Trophoblast cell (in vitro differentiated cells and primary cell): ENCODE measurements around the gene STIMATE.

Experiments
- DNase-seq, 2 donors: peaks; one replicate each; pipeline ENCODE4 v3.0.0-alpha.2; 2016
- H2AFZ ChIP-seq: 2 replicates; pipeline ENCODE4 v1.6.1; 2013; ENCODE audit warnings: low read length, moderate library complexity, mild to moderate bottlenecking; ENCODE audit not compliant: insufficient read depth, poor library complexity
- H2AK5ac ChIP-seq: 2 replicates; pipeline ENCODE4 v1.6.1; 2013; ENCODE audit warnings: mild to moderate bottlenecking, low read length
- H2BK120ac ChIP-seq: 2 replicates; pipeline ENCODE4 v1.6.1; 2013; ENCODE audit warnings: low read length, mild to moderate bottlenecking, moderate library complexity; ENCODE audit not compliant: insufficient read depth, poor library complexity
- H2BK12ac ChIP-seq: 2 replicates; pipeline ENCODE4 v1.6.1; 2013; ENCODE audit warnings: mild to moderate bottlenecking, low read length, moderate library complexity
- H2BK5ac ChIP-seq: 2 replicates; pipeline ENCODE4 v1.6.1; 2013; ENCODE audit warnings: low read length, low read depth, moderate library complexity, mild to moderate bottlenecking; ENCODE audit not compliant: poor library complexity
- H3K14ac ChIP-seq: 2 replicates; pipeline ENCODE4 v1.6.1; 2013; ENCODE audit warnings: mild to moderate bottlenecking, low read length
- H3K18ac ChIP-seq: 2 replicates; pipeline ENCODE4 v1.6.1; 2013; ENCODE audit warnings: mild to moderate bottlenecking, low read length
- H3K23ac ChIP-seq: 2 replicates; pipeline ENCODE4 v1.6.1; 2013; ENCODE audit warnings: low read length
- H3K27ac ChIP-seq: 2 replicates; pipeline ENCODE4 v1.5.1; 2013; ENCODE audit warnings: low read depth, mild to moderate bottlenecking, inconsistent platforms, low read length, moderate library complexity
- H3K27me3 ChIP-seq: 2 replicates; pipeline ENCODE4 v1.6.1; 2013; ENCODE audit warnings: inconsistent platforms, mild to moderate bottlenecking, low read length, moderate library complexity; ENCODE audit not compliant: insufficient read depth
- H3K36me3 ChIP-seq, 2 experiments: 1 replicate in 1 of 2; 2 replicates in 1 of 2; pipeline ENCODE4 v1.6.1; 2013; ENCODE audit warnings: low read length in 2 of 2, mild to moderate bottlenecking in 2 of 2, moderate library complexity in 1 of 2; ENCODE audit not compliant: insufficient read depth in 2 of 2, control insufficient read depth in 1 of 2
- H3K4ac ChIP-seq: 2 replicates; pipeline ENCODE4 v1.6.1; 2013; ENCODE audit warnings: low read depth, mild to moderate bottlenecking, low read length, moderate library complexity
- H3K4me1 ChIP-seq, 2 experiments: 1 replicate in 1 of 2; 2 replicates in 1 of 2; pipeline ENCODE4 v1.6.1; 2013; ENCODE audit warnings: low read length in 2 of 2, mild to moderate bottlenecking in 2 of 2, moderate library complexity in 1 of 2; ENCODE audit not compliant: insufficient read depth in 2 of 2, control insufficient read depth in 1 of 2
- H3K4me2 ChIP-seq: 2 replicates; pipeline ENCODE4 v1.6.1; 2013; ENCODE audit warnings: inconsistent platforms, mild to moderate bottlenecking, low read length, moderate library complexity
- H3K4me3 ChIP-seq: 2 replicates; pipeline ENCODE4 v1.5.1; 2013; ENCODE audit warnings: mild to moderate bottlenecking, low read depth, low read length, inconsistent platforms
- H3K79me1 ChIP-seq: one replicate; pipeline ENCODE4 v1.6.1; 2013; ENCODE audit warnings: low read length
- H3K79me2 ChIP-seq: 2 replicates; pipeline ENCODE4 v1.6.1; 2013; ENCODE audit warnings: low read length, mild to moderate bottlenecking; ENCODE audit not compliant: control insufficient read depth, insufficient read depth, poor library complexity
- H3K9ac ChIP-seq: 2 replicates; pipeline ENCODE4 v1.6.1; 2013; ENCODE audit warnings: mild to moderate bottlenecking, low read length
- H3K9me3 ChIP-seq: 2 replicates; pipeline ENCODE4 v1.6.1; 2013; ENCODE audit warnings: low read depth, mild to moderate bottlenecking, control low read depth, inconsistent platforms, low read length; ENCODE audit not compliant: insufficient read depth
- H4K12ac ChIP-seq: 2 replicates; pipeline ENCODE4 v1.6.1; 2013; ENCODE audit warnings: low read depth, mild to moderate bottlenecking, low read length, moderate library complexity
- H4K8ac ChIP-seq: 2 replicates; pipeline ENCODE4 v1.6.1; 2013; ENCODE audit warnings: low read depth, mild to moderate bottlenecking, low read length, moderate library complexity
- H4K91ac ChIP-seq: one replicate; pipeline ENCODE4 v1.6.1; 2013; ENCODE audit warnings: low read depth, mild to moderate bottlenecking, low read length, moderate library complexity
- WGBS: extraction: QIAGEN DNeasy Blood & Tissue Kit; methylation state at CpG from one replicate; pipeline ENCODE4 v1.1.7; 2013; ENCODE audit warnings: missing lambda C conversion rate; ENCODE audit not compliant: insufficient read length, insufficient coverage; ENCODE audit errors: extremely low coverage; 5-methylcytosine and 5-hydroxymethylcytosine counted together

The STIMATE gene

DNA sequence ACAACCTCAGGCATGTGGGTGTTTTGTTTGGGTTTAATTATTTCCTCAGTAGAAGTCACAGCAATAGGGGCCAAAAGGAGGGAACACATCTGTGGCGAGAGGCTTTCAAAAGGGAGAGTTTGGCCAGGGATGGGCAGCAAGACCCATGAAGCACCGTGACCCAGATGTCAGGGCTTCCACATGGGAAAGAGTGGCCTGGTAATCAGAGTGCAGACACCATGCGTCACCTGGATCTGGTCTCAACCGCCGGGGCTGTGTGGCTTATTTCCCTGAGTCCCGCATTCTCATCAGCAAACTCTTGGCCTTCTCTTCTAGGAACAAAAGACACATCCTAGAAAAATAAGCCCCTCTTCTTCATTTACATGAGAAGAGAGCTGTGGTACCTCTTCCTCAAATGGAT is 50.1 kb downstream of the STIMATE start:
- H4K12ac ChIP-seq, result no peak overlapping the region
- H3K23ac ChIP-seq, result no peak overlapping the region
- no peak overlapping the region for H2BK120ac ChIP-seq
- no peak overlapping the region for H3K4me2 ChIP-seq
- H2BK5ac ChIP-seq, result no peak overlapping the region
- H4K8ac ChIP-seq, result no peak overlapping the region
- H4K91ac ChIP-seq, result no peak overlapping the region
- no peaks in the 10 kb centered on the region for H3K79me1 ChIP-seq
- H3K79me2 ChIP-seq, result no peaks in the 10 kb centered on the region
- H3K27ac ChIP-seq, result no peak overlapping the region
- no peak overlapping the region for H3K18ac ChIP-seq
- H3K4ac ChIP-seq, result no peak overlapping the region
- no peak overlapping the region for H2AFZ ChIP-seq
- H2BK12ac ChIP-seq, result no peak overlapping the region
- no peaks in the 10 kb centered on the region for H3K4me1 ChIP-seq
- peaks cover 2% of the 10 kb centered on the region for H3K9me3 ChIP-seq
- no peak overlapping the region for H3K9ac ChIP-seq
- H3K14ac ChIP-seq, result no peak overlapping the region
- H3K27me3 ChIP-seq, result no peaks in the 10 kb centered on the region
- no peak for DNase-seq
- peaks cover 7 to 15% of the 10 kb centered on the region in 2 experiments for H3K36me3 ChIP-seq
- no peak overlapping the region for H3K4me3 ChIP-seq
- WGBS, result no CpG with 5 or more reads among the region's 6 CpGs
- H2AK5ac ChIP-seq, result no peak overlapping the region

DNA sequence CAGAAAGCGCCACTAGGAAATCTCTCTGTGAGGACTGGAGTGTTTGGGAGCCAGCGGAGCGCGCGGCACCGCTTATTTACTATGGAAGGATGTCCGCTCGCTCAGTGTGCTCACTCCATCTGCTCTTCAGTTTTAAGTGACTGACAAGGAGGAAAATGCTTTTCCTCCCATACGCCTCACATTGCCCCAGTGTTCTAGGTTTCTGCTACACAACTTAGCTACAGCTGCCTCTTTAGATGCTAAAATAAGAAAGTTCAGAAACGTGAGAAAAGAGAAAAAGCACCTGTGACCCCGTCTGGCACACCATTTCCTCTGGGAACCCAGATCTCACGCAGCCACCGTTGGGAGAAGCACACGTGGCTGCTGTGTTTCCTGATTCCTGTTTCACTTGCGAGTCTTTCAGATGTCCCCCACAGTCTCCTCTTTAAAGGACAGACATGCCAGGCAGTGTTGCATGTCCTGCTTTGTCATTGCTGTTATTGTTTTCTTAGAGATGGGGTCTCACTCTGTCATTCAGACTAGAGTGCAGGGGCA is 50.8 kb downstream of the STIMATE start:
- DNase-seq, result no peak
- peaks cover 2% of the 10 kb centered on the region for H3K9me3 ChIP-seq
- H2AK5ac ChIP-seq, result no peak overlapping the region
- H2BK120ac ChIP-seq, result no peak overlapping the region
- no peak overlapping the region for H3K4me3 ChIP-seq
- no peak overlapping the region for H3K9ac ChIP-seq
- H4K12ac ChIP-seq, result no peak overlapping the region
- H3K4me2 ChIP-seq, result no peak overlapping the region
- peaks cover 3 to 15% of the 10 kb centered on the region in 2 experiments for H3K36me3 ChIP-seq
- H3K4ac ChIP-seq, result no peak overlapping the region
- no peaks in the 10 kb centered on the region for H3K4me1 ChIP-seq
- no peak overlapping the region for H3K23ac ChIP-seq
- no peaks in the 10 kb centered on the region for H3K79me2 ChIP-seq
- no peak overlapping the region for H4K8ac ChIP-seq
- no peak overlapping the region for H2AFZ ChIP-seq
- no peak overlapping the region for H3K27ac ChIP-seq
- no peak overlapping the region for H3K14ac ChIP-seq
- no peak overlapping the region for H2BK5ac ChIP-seq
- H3K18ac ChIP-seq, result no peak overlapping the region
- H3K27me3 ChIP-seq, result no peaks in the 10 kb centered on the region
- H4K91ac ChIP-seq, result no peak overlapping the region
- no CpG with 5 or more reads among the region's 15 CpGs for WGBS
- H2BK12ac ChIP-seq, result no peak overlapping the region
- H3K79me1 ChIP-seq, result no peaks in the 10 kb centered on the region

DNA sequence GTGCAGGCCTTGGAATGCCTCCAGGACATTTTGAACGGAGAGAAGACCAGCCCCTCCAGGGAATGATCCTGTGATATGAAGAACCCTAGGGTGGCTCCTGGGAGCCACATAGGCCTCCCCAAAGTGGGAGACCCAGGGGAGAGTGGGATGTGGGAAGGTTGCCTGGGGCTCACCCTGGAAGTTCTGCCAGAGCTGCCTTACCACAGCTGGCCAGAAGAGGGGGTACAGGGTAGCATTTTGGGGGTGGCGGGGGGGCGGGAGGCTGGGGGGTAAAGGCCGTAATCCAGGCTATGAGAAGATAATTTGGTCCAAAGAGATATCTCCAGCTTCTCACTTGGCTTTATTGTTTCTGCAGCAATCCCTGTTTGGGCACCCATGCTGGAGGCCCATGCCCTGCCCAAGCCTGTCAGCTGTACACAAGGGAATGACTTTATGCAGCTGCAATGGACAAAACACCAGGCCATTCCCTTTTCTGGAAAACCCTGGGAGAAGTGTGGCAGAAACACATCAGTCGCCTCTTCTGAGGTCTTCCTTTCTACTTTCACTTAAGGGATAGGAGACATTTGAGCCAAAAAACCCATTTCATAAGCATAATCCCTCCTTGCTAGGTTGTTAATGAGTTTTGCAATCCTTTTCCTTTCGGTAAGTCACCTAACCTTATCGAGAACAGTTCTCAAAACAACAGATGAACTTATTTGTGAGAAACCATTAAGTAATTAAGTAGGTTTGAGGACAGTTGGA is 51.5 kb downstream of the STIMATE start:
- no peak overlapping the region for H2BK120ac ChIP-seq
- H3K9me3 ChIP-seq, result peaks cover 2% of the 10 kb centered on the region
- H3K14ac ChIP-seq, result no peak overlapping the region
- H3K18ac ChIP-seq, result no peak overlapping the region
- no peak overlapping the region for H4K8ac ChIP-seq
- H3K4me2 ChIP-seq, result no peak overlapping the region
- no peak overlapping the region for H3K27ac ChIP-seq
- H3K79me1 ChIP-seq, result no peaks in the 10 kb centered on the region
- H2AFZ ChIP-seq, result no peak overlapping the region
- H4K91ac ChIP-seq, result no peak overlapping the region
- no CpG with 5 or more reads among the region's 7 CpGs for WGBS
- no peak overlapping the region for H2AK5ac ChIP-seq
- no peak for DNase-seq
- no peaks in the 10 kb centered on the region for H3K79me2 ChIP-seq
- H2BK12ac ChIP-seq, result no peak overlapping the region
- H3K27me3 ChIP-seq, result no peaks in the 10 kb centered on the region
- no peak overlapping the region for H3K4me3 ChIP-seq
- H3K9ac ChIP-seq, result no peak overlapping the region
- H4K12ac ChIP-seq, result no peak overlapping the region
- H3K23ac ChIP-seq, result no peak overlapping the region
- no peak overlapping the region for H3K4ac ChIP-seq
- no peak overlapping the region for H2BK5ac ChIP-seq
- peaks cover 6 to 17% of the 10 kb centered on the region in 2 experiments for H3K36me3 ChIP-seq
- H3K4me1 ChIP-seq, result no peaks in the 10 kb centered on the region

- Histone ChIP-seq H3K4ac (no peak overlapping the region), H3K9me3 (peaks cover 2% of the 10 kb centered on the region), H3K79me1 (no peaks in the 10 kb centered on the region), H2AFZ (no peak overlapping the region), H3K9ac (no peak overlapping the region), H4K8ac (no peak overlapping the region), H2AK5ac (no peak overlapping the region), H3K4me1 (no peaks in the 10 kb centered on the region), H3K14ac (no peak overlapping the region), H3K4me3 (no peak overlapping the region), H3K36me3 (peaks cover 6 to 17% of the 10 kb centered on the region in 2 experiments), H3K4me2 (no peak overlapping the region), H4K12ac (no peak overlapping the region), H2BK5ac (no peak overlapping the region), H3K18ac (no peak overlapping the region), H3K23ac (no peak overlapping the region), H3K79me2 (no peaks in the 10 kb centered on the region), H4K91ac (no peak overlapping the region), H3K27me3 (no peaks in the 10 kb centered on the region), H2BK120ac (no peak overlapping the region), H2BK12ac (no peak overlapping the region), H3K27ac (no peak overlapping the region)
- no peak for DNase-seq
- WGBS, result no CpG with 5 or more reads among the region's 6 CpGs
These were observed 52.2 kb downstream of the STIMATE start for GRCh38 chr3:52845157-52845556.
